Measurements from ENCODE around the gene CDK14.

The CDK14 gene

GRCh38 chr7:90817151-90817550 is 221.0 kb downstream of the CDK14 start:
- DNase-seq = no peak

GRCh38 chr7:90817846-90818245 is 221.7 kb downstream of the CDK14 start:
- no peak for DNase-seq

GRCh38 chr7:90818341-90818740 is 222.2 kb downstream of the CDK14 start:
- no peak for DNase-seq

GRCh38 chr7:90821961-90822620 is 226.0 kb downstream of the CDK14 start:
- no peak for DNase-seq

GRCh38 chr7:90824386-90825307 is 228.5 kb downstream of the CDK14 start:
- peak in 1 of 2 experiments; percentile 67 for DNase-seq

- no peak for DNase-seq
These were observed 229.7 kb downstream of the CDK14 start for GRCh38 chr7:90825779-90826178.

GRCh38 chr7:90828601-90829000 is 232.5 kb downstream of the CDK14 start:
- no peak for DNase-seq

- no peak for DNase-seq
These were observed 234.2 kb downstream of the CDK14 start for GRCh38 chr7:90830308-90830707.

- no peak for DNase-seq
These were observed 236.6 kb downstream of the CDK14 start for GRCh38 chr7:90832726-90833125.

GRCh38 chr7:90833443-90833842 is 237.3 kb downstream of the CDK14 start:
- no peak for DNase-seq

GRCh38 chr7:90834771-90835170 is 238.7 kb downstream of the CDK14 start:
- peak in 1 of 2 experiments; percentile 56 for DNase-seq

- no peak for DNase-seq
These were observed 239.7 kb downstream of the CDK14 start for GRCh38 chr7:90835861-90836260.

GRCh38 chr7:90836937-90837336 is 240.8 kb downstream of the CDK14 start:
- no peak for DNase-seq

GRCh38 chr7:90838799-90839198 is 242.7 kb downstream of the CDK14 start:
- DNase-seq = no peak

- DNase-seq = peak in 1 of 2 experiments; percentile 31
These were observed 243.2 kb downstream of the CDK14 start for GRCh38 chr7:90839316-90839715.

- DNase-seq = no peak
These were observed 243.7 kb downstream of the CDK14 start for GRCh38 chr7:90839727-90840291.

GRCh38 chr7:90841759-90842429 is 245.8 kb downstream of the CDK14 start:
- DNase-seq = no peak

GRCh38 chr7:90842430-90842788 is 246.3 kb downstream of the CDK14 start:
- DNase-seq = no peak

GRCh38 chr7:90843472-90843871 is 247.4 kb downstream of the CDK14 start:
- DNase-seq = peak in 1 of 2 experiments; percentile 9

GRCh38 chr7:90844421-90844820 is 248.3 kb downstream of the CDK14 start:
- no peak for DNase-seq

- DNase-seq = no peak
These were observed 250.1 kb downstream of the CDK14 start for GRCh38 chr7:90846192-90846591.

GRCh38 chr7:90850066-90850465 is 253.9 kb downstream of the CDK14 start:
- DNase-seq = no peak

GRCh38 chr7:90850471-90850870 is 254.3 kb downstream of the CDK14 start:
- DNase-seq = peak in 1 of 2 experiments; percentile 5

Measured in NCI-H446 (cell line).